HG03354 (cell line): ENCODE measurements around the gene DROSHA.

ENCODE experiments used
- ATAC-seq: cut with Tn5 transposase; IDR thresholded peaks from one replicate; pipeline ENCODE4 v1.9.1; 2021; ENCODE audit warnings: mild to moderate bottlenecking; ENCODE audit not compliant: unreplicated experiment, poor library complexity, severe bottlenecking

DROSHA gene

GRCh38 chr5:31476738-31477141, 55.2 kb downstream of the DROSHA start:
- ATAC-seq, result no peak

GRCh38 chr5:31471916-31472315, 60.0 kb downstream of the DROSHA start:
- ATAC-seq, result no peak

GRCh38 chr5:31471040-31471439, 60.9 kb downstream of the DROSHA start:
- no peak for ATAC-seq

- no peak for ATAC-seq
These were observed 61.3 kb downstream of the DROSHA start for GRCh38 chr5:31470608-31471007.

- no peak for ATAC-seq
These were observed 62.0 kb downstream of the DROSHA start for GRCh38 chr5:31469886-31470285.

GRCh38 chr5:31469466-31469865, 62.4 kb downstream of the DROSHA start:
- ATAC-seq, result no peak

GRCh38 chr5:31465291-31465690, 66.6 kb downstream of the DROSHA start:
- ATAC-seq, result no peak

- no peak for ATAC-seq
These were observed 67.8 kb downstream of the DROSHA start for GRCh38 chr5:31464081-31464480.

- ATAC-seq, result no peak
These were observed 68.5 kb downstream of the DROSHA start for GRCh38 chr5:31463351-31463750.

- no peak for ATAC-seq
These were observed 72.3 kb downstream of the DROSHA start for GRCh38 chr5:31459594-31459993.

- ATAC-seq, result no peak
These were observed 76.7 kb downstream of the DROSHA start for GRCh38 chr5:31455172-31455571.

GRCh38 chr5:31453522-31453921, 78.4 kb downstream of the DROSHA start:
- ATAC-seq, result no peak

GRCh38 chr5:31452314-31452713, 79.6 kb downstream of the DROSHA start:
- ATAC-seq, result no peak

- peak; percentile 65 for ATAC-seq
These were observed 81.9 kb downstream of the DROSHA start for GRCh38 chr5:31449962-31450361.

- no peak for ATAC-seq
These were observed 82.7 kb downstream of the DROSHA start for GRCh38 chr5:31449174-31449573.

GRCh38 chr5:31445041-31445600, 86.8 kb downstream of the DROSHA start:
- no peak for ATAC-seq

- ATAC-seq, result no peak
These were observed 88.3 kb downstream of the DROSHA start for GRCh38 chr5:31443572-31443971.

- ATAC-seq, result no peak
These were observed 89.7 kb downstream of the DROSHA start for GRCh38 chr5:31442058-31442745.

- ATAC-seq, result no peak
These were observed 95.0 kb downstream of the DROSHA start for GRCh38 chr5:31436851-31437250.

GRCh38 chr5:31435730-31436129, 96.2 kb downstream of the DROSHA start:
- no peak for ATAC-seq

- no peak for ATAC-seq
These were observed 97.0 kb downstream of the DROSHA start for GRCh38 chr5:31434898-31435297.

- no peak for ATAC-seq
These were observed 98.7 kb downstream of the DROSHA start for GRCh38 chr5:31433229-31433628.
